ENCODE data around the gene PTPRN2. TPM values are rescaled to one million over a fixed set of nuclear protein-coding genes. Genes with fewer than 3 reads are reported as not detected.

Gene PTPRN2
- total and polyA plus RNA-seq, 7 donors: 3.2 to 7.1 (median 5.5) TPM

DNA sequence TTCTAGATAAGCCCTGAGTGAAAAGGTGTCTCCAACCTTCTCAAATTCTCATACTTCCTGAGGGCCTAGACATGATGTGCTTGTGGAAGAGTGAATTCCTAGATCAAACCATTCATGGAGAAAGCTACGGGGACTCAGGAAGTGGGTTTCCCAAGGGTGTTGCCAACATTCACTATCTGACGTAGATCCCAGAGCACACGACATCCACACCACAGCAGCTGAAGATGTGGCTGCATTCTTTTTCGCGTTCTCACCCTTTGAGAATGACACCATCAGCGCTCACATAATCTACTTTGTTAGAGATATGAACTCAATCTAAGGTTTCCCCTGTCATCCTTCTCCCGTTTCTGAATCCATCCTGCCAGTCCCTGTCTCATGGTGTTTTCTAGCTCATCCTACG lies 960.0 kb downstream of the PTPRN2 start:
- Histone ChIP-seq H3K4me3 (no peak overlapping the region), H3K27me3 (no peaks in the 10 kb centered on the region), H3K9me3 (no peaks in the 10 kb centered on the region), H3K4me1 (no peaks in the 10 kb centered on the region), H3K36me3 (no peaks in the 10 kb centered on the region), H3K27ac (no peak overlapping the region)
- intact Hi-C loops (cut with DNase I): no loop called here
- 86 to 89% methylated on average over 8 of the region's 8 CpGs for WGBS, 2 donors
- DNase-seq: no peak
- TF ChIP-seq POLR2AphosphoS5 (IDR thresholded peaks at IDR 0.05) (no peak), POLR2A (IDR thresholded peaks at IDR 0.05) (no peak), EP300 (IDR thresholded peaks at IDR 0.05) (no peak)
- TF ChIP-seq, protein P1, sequence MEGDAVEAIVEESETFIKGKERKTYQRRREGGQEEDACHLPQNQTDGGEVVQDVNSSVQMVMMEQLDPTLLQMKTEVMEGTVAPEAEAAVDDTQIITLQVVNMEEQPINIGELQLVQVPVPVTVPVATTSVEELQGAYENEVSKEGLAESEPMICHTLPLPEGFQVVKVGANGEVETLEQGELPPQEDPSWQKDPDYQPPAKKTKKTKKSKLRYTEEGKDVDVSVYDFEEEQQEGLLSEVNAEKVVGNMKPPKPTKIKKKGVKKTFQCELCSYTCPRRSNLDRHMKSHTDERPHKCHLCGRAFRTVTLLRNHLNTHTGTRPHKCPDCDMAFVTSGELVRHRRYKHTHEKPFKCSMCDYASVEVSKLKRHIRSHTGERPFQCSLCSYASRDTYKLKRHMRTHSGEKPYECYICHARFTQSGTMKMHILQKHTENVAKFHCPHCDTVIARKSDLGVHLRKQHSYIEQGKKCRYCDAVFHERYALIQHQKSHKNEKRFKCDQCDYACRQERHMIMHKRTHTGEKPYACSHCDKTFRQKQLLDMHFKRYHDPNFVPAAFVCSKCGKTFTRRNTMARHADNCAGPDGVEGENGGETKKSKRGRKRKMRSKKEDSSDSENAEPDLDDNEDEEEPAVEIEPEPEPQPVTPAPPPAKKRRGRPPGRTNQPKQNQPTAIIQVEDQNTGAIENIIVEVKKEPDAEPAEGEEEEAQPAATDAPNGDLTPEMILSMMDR (IDR thresholded peaks at IDR 0.05): no peak

DNA sequence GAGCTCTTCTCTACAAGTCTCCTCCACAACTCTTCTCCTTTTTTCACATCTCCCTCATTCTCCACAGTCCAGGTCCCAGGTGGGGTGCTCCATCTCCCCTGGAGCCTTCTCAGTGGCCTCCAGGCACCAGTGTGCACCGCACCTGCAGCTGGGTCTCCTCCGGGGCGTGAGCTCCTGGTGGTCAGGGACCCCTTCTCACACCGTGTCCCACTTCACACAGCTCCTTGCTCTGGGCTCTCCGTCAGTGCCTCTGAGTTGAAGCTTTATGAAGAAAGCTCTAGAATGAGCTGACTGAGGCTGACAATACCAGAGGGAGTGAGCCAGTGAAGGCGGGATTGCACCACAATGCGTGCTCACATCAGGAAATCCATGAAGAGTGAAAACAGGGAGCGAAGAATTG lies 960.6 kb downstream of the PTPRN2 start:
- Histone ChIP-seq H3K36me3 (no peaks in the 10 kb centered on the region), H3K27ac (no peak overlapping the region), H3K4me1 (no peaks in the 10 kb centered on the region), H3K27me3 (no peaks in the 10 kb centered on the region), H3K9me3 (no peaks in the 10 kb centered on the region), H3K4me3 (no peak overlapping the region)
- WGBS, 2 donors: 91 to 93% methylated on average over 8 of the region's 8 CpGs
- peak; percentile 42 for DNase-seq
- TF ChIP-seq POLR2A (IDR thresholded peaks at IDR 0.05) (no peak), POLR2AphosphoS5 (IDR thresholded peaks at IDR 0.05) (no peak)
- TF ChIP-seq, protein P1 (IDR thresholded peaks at IDR 0.05): no peak
- intact Hi-C loops (cut with DNase I): no loop called here

DNA sequence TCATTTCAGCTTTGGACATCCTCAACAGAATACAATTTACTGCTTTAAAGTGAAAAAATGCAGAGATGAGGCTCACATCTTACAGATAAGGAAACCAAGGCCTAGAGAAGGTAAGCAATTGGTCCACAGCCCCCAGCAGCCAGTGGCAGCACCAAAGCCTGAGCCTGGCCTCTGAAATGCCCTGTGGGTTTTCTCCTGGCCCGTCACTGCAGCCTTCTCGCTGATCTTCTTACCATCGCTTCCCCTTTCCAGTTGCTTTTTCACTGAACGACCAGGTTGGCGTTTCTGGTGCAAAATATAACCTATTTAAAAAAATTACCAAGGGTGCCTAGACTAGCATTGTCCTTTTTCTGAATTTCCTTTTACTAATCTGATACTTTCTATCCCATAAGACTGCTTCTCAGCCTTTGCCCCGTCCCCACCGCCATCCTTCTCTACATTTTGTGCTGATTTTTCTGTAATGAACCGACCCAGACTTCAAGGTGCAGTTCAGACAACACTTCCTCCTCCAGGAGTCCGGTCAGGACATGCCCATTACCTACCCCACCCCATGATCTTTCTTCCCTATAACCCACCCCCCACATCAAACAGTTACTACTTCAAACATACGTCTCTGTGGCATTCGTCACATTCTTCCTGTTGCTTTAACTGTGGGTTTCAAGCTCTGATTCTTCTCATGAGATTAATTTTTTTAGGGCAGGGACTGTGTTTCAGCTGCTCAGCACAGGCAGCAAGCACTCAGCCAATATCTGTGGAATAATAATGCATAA lies 961.5 kb downstream of the PTPRN2 start:
- no peak for DNase-seq
- no peaks in the 10 kb centered on the region for H3K4me1 ChIP-seq
- no peaks in the 10 kb centered on the region for H3K27me3 ChIP-seq
- TF ChIP-seq POLR2AphosphoS5 (IDR thresholded peaks at IDR 0.05) (no peak), EP300 (IDR thresholded peaks at IDR 0.05) (no peak), POLR2A (IDR thresholded peaks at IDR 0.05) (no peak)
- TF ChIP-seq, protein P1 (IDR thresholded peaks at IDR 0.05): no peak
- H3K4me3 ChIP-seq: no peak overlapping the region
- H3K27ac ChIP-seq: no peak overlapping the region
- 58 to 67% methylated on average over 11 of the region's 11 CpGs for WGBS, 2 donors
- no peaks in the 10 kb centered on the region for H3K36me3 ChIP-seq
- H3K9me3 ChIP-seq: no peaks in the 10 kb centered on the region
- intact Hi-C loops (cut with DNase I): no loop called here

DNA sequence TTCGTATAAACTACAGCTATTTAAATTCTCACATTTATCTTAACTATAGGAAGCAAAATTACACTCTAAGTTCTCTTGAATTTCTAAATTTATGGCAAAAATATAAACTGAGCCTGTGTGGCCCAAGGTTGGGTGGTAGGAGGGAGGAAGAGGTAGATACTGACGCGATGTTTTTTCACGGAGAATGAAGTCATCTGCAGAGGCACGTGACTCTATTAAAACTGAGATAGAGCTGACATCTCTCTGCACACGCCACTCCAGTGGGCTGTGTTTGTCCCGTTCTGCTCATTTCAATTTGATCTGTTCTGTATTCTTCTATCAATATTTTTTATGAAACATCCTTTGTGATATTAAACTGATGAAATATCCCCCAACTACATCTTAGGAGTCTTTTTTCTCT lies 964.1 kb downstream of the PTPRN2 start:
- Histone ChIP-seq H3K4me1 (no peaks in the 10 kb centered on the region), H3K27me3 (no peaks in the 10 kb centered on the region), H3K9me3 (no peaks in the 10 kb centered on the region), H3K4me3 (no peak overlapping the region), H3K36me3 (no peaks in the 10 kb centered on the region), H3K27ac (no peak overlapping the region)
- TF ChIP-seq POLR2A (IDR thresholded peaks at IDR 0.05): no peak
- TF ChIP-seq POLR2AphosphoS5 (IDR thresholded peaks at IDR 0.05): no peak
- no peak for TF ChIP-seq EP300 (IDR thresholded peaks at IDR 0.05)
- TF ChIP-seq, protein P1 (IDR thresholded peaks at IDR 0.05): no peak
- DNase-seq: no peak
- intact Hi-C loops (cut with DNase I): no loop called here
- WGBS, 2 donors: 84 to 87% methylated on average over 7 of the region's 7 CpGs

All from sigmoid colon (tissue), 7 donors.